HepG2 (cell line): ENCODE data around the gene DQX1. TPM values are rescaled to one million over a fixed set of nuclear protein-coding genes. Genes with fewer than 3 reads are reported as not detected.
A peak's percentile ranks its signal among the peaks of the same experiment; 100 is the strongest.

Experiments
- ATAC-seq: fragments of 200-7000 bp; cut with Tn5 transposase; 3 replicates; pipeline ENCODE4 v1.9.1; 2020; ENCODE audit warnings: mild to moderate bottlenecking, moderate library complexity
- BruUV-seq: library from RNA; stranded (reverse); fragments of 400-500 nt; replicated peaks from 2 replicates; lab custom pipeline; 2021; lab: Mats Ljungman, UMichigan
- CTCF ChIA-PET: fragments of 300-600 bp; formaldehyde crosslinking; extraction: SDS; loops from one replicate; lab custom pipeline; 2021; ENCODE audit warnings: low total read pairs, inconsistent platforms, low intra/inter-chr PET ratio; lab: Yijun Ruan, JAX
- POLR2A ChIA-PET: fragments of 350-600 bp; sonication (Branson Sonifier 250); formaldehyde crosslinking; loops from one replicate; lab custom pipeline; 2020; ENCODE audit warnings: antibody characterized with exemption, inconsistent platforms; lab: Yijun Ruan, JAX
- DNase-seq: peaks from one replicate; pipeline ENCODE4 v3.0.0-alpha.2; 2015; ENCODE audit warnings: low spot score
- FAIRE-seq: peaks from 3 replicates; lab custom pipeline; 2011; peaks lifted over from hg19 to GRCh38; lab: Jason Lieb, UNC
- H2AFZ ChIP-seq: one replicate; pipeline ENCODE4 v1.6.1; 2011; ENCODE audit warnings: low read length, inconsistent platforms
- H3K27ac ChIP-seq: fragments of 300-600 bp; 3 replicates; pipeline ENCODE4 v1.8.0; 2011; ENCODE audit warnings: mixed run types, mild to moderate bottlenecking, mixed read lengths, low read length, inconsistent platforms; ENCODE audit not compliant: insufficient read depth; ENCODE audit errors: extremely low read length
- H3K27me3 ChIP-seq, 2 experiments: fragments of 200-600 bp in 1 of 2; 2 replicates in 1 of 2; 3 replicates in 1 of 2; pipeline versions ENCODE4 v1.6.0 to v1.8.0; 2011; ENCODE audit warnings: low read length in 2 of 2, mild to moderate bottlenecking in 2 of 2, moderate library complexity in 2 of 2, inconsistent platforms in 1 of 2; ENCODE audit not compliant: insufficient read depth in 2 of 2, control insufficient read depth in 1 of 2
- H3K36me3 ChIP-seq, 2 experiments: fragments of 200-600 bp in 1 of 2; replicated peaks in 1 of 2; 2 replicates in 1 of 2; 3 replicates in 1 of 2; pipeline versions ENCODE4 v1.5.1 to v1.8.0; 2011; ENCODE audit warnings: low read length in 2 of 2, inconsistent platforms in 1 of 2; ENCODE audit not compliant: insufficient read depth in 2 of 2, control insufficient read depth in 1 of 2
- H3K4me1 ChIP-seq: 2 replicates; pipeline ENCODE4 v1.5.1; 2012; ENCODE audit warnings: low read length, inconsistent platforms; ENCODE audit not compliant: insufficient read depth
- H3K4me2 ChIP-seq: 2 replicates; pipeline ENCODE4 v1.6.0; 2011; ENCODE audit warnings: low read depth, low read length, inconsistent platforms
- H3K4me3 ChIP-seq, 3 experiments: fragments of 200-600 bp in 1 of 3; sonication (generic), shearing (Covaris generic) in 1 of 3; replicated peaks in 1 of 3; 2 replicates each; pipeline ENCODE4 v1.5.1; 2011 to 2016; ENCODE audit warnings: low read length in 3 of 3, inconsistent platforms in 2 of 3, low read depth in 2 of 3, mild to moderate bottlenecking in 2 of 3, control low read depth in 1 of 3, mixed read lengths in 1 of 3; ENCODE audit not compliant: insufficient read depth in 1 of 3
- H3K79me2 ChIP-seq: one replicate; pipeline ENCODE4 v1.6.1; 2011; ENCODE audit warnings: low read length, inconsistent platforms; ENCODE audit not compliant: insufficient read depth
- H3K9ac ChIP-seq: 2 replicates; pipeline ENCODE4 v1.6.0; 2011; ENCODE audit warnings: mild to moderate bottlenecking, low read depth, low read length, inconsistent platforms; ENCODE audit not compliant: insufficient read depth
- H3K9me3 ChIP-seq: 2 replicates; pipeline ENCODE4 v1.5.1; 2012; ENCODE audit warnings: mild to moderate bottlenecking, low read length
- H4K20me1 ChIP-seq: 2 replicates; pipeline ENCODE4 v1.6.0; 2011; ENCODE audit warnings: inconsistent platforms, mild to moderate bottlenecking, low read length, moderate library complexity; ENCODE audit not compliant: insufficient read depth
- ARNT2 ChIP-seq: sonication (generic); formaldehyde crosslinking; IDR thresholded peaks from 2 replicates; pipeline ENCODE4 v1.8.0; 2022; ENCODE audit warnings: mild to moderate bottlenecking, low read depth, missing genetic modification reagents, moderate library complexity
- ATM ChIP-seq: fragments of 450-650 bp; IDR thresholded peaks from 2 replicates; pipeline ENCODE4 v1.7.1; 2017; ENCODE audit warnings: mild to moderate bottlenecking, borderline replicate concordance
- BORCS8-MEF2B ChIP-seq: sonication (generic); formaldehyde crosslinking; IDR thresholded peaks from 2 replicates; pipeline ENCODE4 v1.8.0; 2022; ENCODE audit warnings: mild to moderate bottlenecking, missing genetic modification reagents
- MAZ ChIP-seq, 2 experiments: sonication (generic) in 1 of 2; formaldehyde crosslinking in 1 of 2; IDR thresholded peaks; 2 replicates each; pipeline versions ENCODE4 v1.5.0 to v1.6.1; 2012 to 2020; ENCODE audit warnings: low read depth in 2 of 2, mild to moderate bottlenecking in 2 of 2, borderline replicate concordance in 1 of 2, improper control_type of control experiment in 1 of 2, low read length in 1 of 2, missing genetic modification reagents in 1 of 2, moderate library complexity in 1 of 2
- SALL1 ChIP-seq: sonication (generic); formaldehyde crosslinking; IDR thresholded peaks from 2 replicates; pipeline ENCODE4 v1.8.0; 2022; ENCODE audit warnings: mild to moderate bottlenecking, missing genetic modification reagents
- ZFY ChIP-seq: sonication (generic); formaldehyde crosslinking; IDR thresholded peaks from 2 replicates; pipeline ENCODE4 v1.4.0; 2020; ENCODE audit warnings: missing genetic modification reagents
- ZMAT3 ChIP-seq: sonication (generic); formaldehyde crosslinking; conservative IDR thresholded peaks from 2 replicates; pipeline ENCODE4 v1.7.0; 2021; ENCODE audit warnings: missing genetic modification reagents
- ZNF331 ChIP-seq: sonication (generic); formaldehyde crosslinking; IDR thresholded peaks from 2 replicates; pipeline ENCODE4 v1.4.0; 2020; ENCODE audit warnings: missing genetic modification reagents
- ZNF720 ChIP-seq: sonication (generic); formaldehyde crosslinking; IDR thresholded peaks from 2 replicates; pipeline ENCODE4 v1.4.0; 2020; ENCODE audit warnings: missing genetic modification reagents
- ZNF773 ChIP-seq: sonication (generic); formaldehyde crosslinking; IDR thresholded peaks from 2 replicates; pipeline ENCODE4 v1.4.0; 2020; ENCODE audit warnings: missing genetic modification reagents, borderline replicate concordance
- ZNF776 ChIP-seq: sonication (generic); formaldehyde crosslinking; IDR thresholded peaks from 2 replicates; pipeline ENCODE4 v1.4.0; 2020; ENCODE audit warnings: mild to moderate bottlenecking, missing genetic modification reagents
- ZNF792 ChIP-seq: IDR thresholded peaks from 2 replicates; pipeline ENCODE4 v1.6.1; 2016
- WGBS: methylation state at CpG from one replicate; pipeline ENCODE4 v1.1.6; 2017; ENCODE audit warnings: low lambda C conversion rate; 5-methylcytosine and 5-hydroxymethylcytosine counted together
- in situ Hi-C: cut with HindIII; loops from 2 replicates; pipeline ENCODE4 v1.10.0; 2017; ENCODE audit warnings: low pct_unique_long_range_greater_than_20kb; ENCODE audit not compliant: extremely low pct_ligation_motif_present
- intact Hi-C: fragments of 100-400 bp; cut with micrococcal nuclease; formaldehyde crosslinking; loops from one replicate; pipeline ENCODE4 v1.10.0; 2022; ENCODE audit not compliant: unreplicated experiment
- polyA plus RNA-seq, 8 experiments: library from polyadenylated mRNA; depleted of rRNA in 3 of 8; stranded (reverse) in 7 of 8; unstranded in 1 of 8; fragments of >200 nt; fragmentation: Illumina TruSeq in 4 of 8; extraction: Trizol in 4 of 8; gene quantifications; 2 replicates each; pipeline versions ENCODE4 v1.2.1 to v1.2.3, GENCODE V29; 2011 to 2016; ENCODE audit warnings: low read depth in 4 of 8, missing spikeins in 1 of 8, mixed read lengths in 1 of 8; ENCODE audit not compliant: insufficient read depth in 1 of 8
- total RNA-seq, 5 experiments: library from RNA; depleted of rRNA; stranded (reverse); fragments of >200 nt; fragmentation: Illumina TruSeq; extraction: Trizol; gene quantifications; 2 replicates each; pipeline ENCODE4 v1.2.3, GENCODE V29; 2016; ENCODE audit warnings: low read depth in 1 of 5
- TF ChIP-seq, protein P1 (sequence below): sonication (generic); formaldehyde crosslinking; IDR thresholded peaks from 2 replicates; pipeline ENCODE4 v1.4.0; 2020; ENCODE audit warnings: missing genetic modification reagents
- TF ChIP-seq, protein P2 (sequence below): IDR thresholded peaks from 2 replicates; pipeline ENCODE4 v1.6.1; 2016; ENCODE audit warnings: mild to moderate bottlenecking, missing biosample characterization, missing genetic modification reagents

The DQX1 gene
- total and polyA plus RNA-seq, 2 of the 13 experiments (the other 11 are each of a cell fraction or from before 2014, with no cell fraction given) = 27.6 to 89.8 TPM

DNA sequence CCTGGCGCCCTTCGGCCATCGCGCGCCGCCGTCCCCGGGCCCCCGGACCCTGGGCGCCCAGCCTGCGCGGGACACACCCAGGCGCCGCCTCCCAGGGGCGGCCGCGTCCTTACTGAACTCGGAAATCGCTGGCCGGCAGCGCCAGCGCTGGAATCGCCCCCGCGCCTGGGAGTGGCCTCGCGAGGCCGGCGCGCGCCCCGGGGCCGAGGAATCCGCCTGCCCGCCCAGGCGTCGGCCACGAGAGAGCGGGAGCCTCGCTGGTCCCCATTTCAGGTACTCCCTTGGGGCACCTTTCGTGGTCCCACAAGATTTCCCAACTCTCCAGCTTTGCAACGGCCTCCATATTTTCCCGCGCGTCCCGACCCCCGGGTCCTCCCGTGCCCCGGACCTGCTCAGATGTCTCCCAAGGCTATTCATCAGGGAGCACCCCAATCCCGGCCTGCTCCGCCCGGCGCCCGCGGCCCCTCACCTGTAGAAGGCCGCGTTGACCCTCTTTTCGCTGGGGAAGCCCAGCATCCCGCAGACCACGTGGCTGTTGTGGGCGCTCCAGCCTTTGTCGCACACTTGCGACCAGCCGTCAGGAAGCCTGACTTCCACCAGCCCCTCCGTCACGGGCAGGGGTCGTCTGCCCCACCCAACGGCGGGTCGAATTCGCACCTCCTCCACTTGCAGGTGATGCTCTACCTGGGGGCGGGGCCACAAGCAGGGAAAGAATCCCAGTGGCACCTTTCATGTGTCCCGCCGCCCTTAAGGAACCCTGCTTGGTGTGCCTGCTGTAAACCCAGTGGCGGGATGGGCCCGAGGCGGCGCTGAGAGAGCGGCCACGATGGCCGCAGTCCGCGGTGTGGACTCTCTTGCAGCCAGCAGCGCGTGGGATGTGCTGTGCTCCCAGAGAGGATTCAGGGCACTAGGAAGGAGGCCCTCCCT lies 23.1 kb upstream of the DQX1 start:
- Histone ChIP-seq H3K4me3 (peak overlapping the region; percentile 33 to 73 (median 56)), H3K4me2 (peak overlapping the region; percentile 74), H3K27me3 (peaks cover 0 to 27% of the 10 kb centered on the region in 2 experiments; a peak in 2 of 5 replicates), H3K9ac (peak overlapping the region; percentile 51), H3K27ac (no peak overlapping the region), H3K36me3 (no peaks in the 10 kb centered on the region), H3K9me3 (no peaks in the 10 kb centered on the region), H2AFZ (no peak overlapping the region), H4K20me1 (no peaks in the 10 kb centered on the region), H3K79me2 (no peaks in the 10 kb centered on the region), H3K4me1 (peaks cover 53% of the 10 kb centered on the region)
- 45% methylated on average over 42 of the region's 85 CpGs for WGBS
- DNase-seq (peak; percentile 50), FAIRE-seq (no peak), ATAC-seq (peak; percentile 77)
- BruUV-seq = no TSS peak
- CTCF ChIA-PET = no interaction called here
- intact Hi-C loops = no loop called here
- POLR2A ChIA-PET = interaction anchor here (1.1 kb wide), 1 partner anchor 25 kb away, joined by 3 read pairs; no protein-coding TSS in a partner anchor
- in situ Hi-C loops = no loop called here
- TF ChIP-seq ZNF720 (CRISPR knock-in tag) (no peak), ARNT2 (CRISPR knock-in tag) (no peak), ZNF792 (CRISPR knock-in tag) (no peak), ATM (no peak), ZNF331 (peak; percentile 11; the same call in 1 of the 2 replicates), SALL1 (peak; percentile 25; the same call in 1 of the 2 replicates), BORCS8-MEF2B (CRISPR knock-in tag) (peak; percentile 32; the same call in 1 of the 2 replicates), ZFY (CRISPR knock-in tag) (peak; percentile 63), ZMAT3 (0 out of 2 replicates have a peak, but pooled peaks have one; percentile 23), ZNF773 (CRISPR knock-in tag) (0 out of 2 replicates have a peak, but pooled peaks have one; percentile 20), MAZ (IDR thresholded peaks at IDR 0.05; ENCODE audit: borderline replicate concordance, low read depth, low read length) (no peak), MAZ (CRISPR knock-in tag; IDR thresholded peaks at IDR 0.05; ENCODE audit: low read depth) (peak; percentile 76), ZNF776 (peak; percentile 92)
- TF ChIP-seq, protein P1, sequence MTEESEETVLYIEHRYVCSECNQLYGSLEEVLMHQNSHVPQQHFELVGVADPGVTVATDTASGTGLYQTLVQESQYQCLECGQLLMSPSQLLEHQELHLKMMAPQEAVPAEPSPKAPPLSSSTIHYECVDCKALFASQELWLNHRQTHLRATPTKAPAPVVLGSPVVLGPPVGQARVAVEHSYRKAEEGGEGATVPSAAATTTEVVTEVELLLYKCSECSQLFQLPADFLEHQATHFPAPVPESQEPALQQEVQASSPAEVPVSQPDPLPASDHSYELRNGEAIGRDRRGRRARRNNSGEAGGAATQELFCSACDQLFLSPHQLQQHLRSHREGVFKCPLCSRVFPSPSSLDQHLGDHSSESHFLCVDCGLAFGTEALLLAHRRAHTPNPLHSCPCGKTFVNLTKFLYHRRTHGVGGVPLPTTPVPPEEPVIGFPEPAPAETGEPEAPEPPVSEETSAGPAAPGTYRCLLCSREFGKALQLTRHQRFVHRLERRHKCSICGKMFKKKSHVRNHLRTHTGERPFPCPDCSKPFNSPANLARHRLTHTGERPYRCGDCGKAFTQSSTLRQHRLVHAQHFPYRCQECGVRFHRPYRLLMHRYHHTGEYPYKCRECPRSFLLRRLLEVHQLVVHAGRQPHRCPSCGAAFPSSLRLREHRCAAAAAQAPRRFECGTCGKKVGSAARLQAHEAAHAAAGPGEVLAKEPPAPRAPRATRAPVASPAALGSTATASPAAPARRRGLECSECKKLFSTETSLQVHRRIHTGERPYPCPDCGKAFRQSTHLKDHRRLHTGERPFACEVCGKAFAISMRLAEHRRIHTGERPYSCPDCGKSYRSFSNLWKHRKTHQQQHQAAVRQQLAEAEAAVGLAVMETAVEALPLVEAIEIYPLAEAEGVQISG (CRISPR knock-in tag) = peak; percentile 17; the same call in 1 of the 2 replicates
- TF ChIP-seq, protein P2, sequence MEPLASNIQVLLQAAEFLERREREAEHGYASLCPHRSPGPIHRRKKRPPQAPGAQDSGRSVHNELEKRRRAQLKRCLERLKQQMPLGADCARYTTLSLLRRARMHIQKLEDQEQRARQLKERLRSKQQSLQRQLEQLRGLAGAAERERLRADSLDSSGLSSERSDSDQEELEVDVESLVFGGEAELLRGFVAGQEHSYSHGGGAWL = peak; percentile 44; the same call in 1 of the 2 replicates
